Activated CD8-positive, alpha-beta memory T cell treated with anti-CD3 and anti-CD28 coated beads for 4 hours (primary cell): ENCODE results near the gene POPDC3.

Experiments used
- DNase-seq, 2 donors: peaks; one replicate each; pipeline ENCODE4 v3.0.0-alpha.2; 2020; ENCODE audit warnings: low read depth in 2 of 2

POPDC3 gene

DNA sequence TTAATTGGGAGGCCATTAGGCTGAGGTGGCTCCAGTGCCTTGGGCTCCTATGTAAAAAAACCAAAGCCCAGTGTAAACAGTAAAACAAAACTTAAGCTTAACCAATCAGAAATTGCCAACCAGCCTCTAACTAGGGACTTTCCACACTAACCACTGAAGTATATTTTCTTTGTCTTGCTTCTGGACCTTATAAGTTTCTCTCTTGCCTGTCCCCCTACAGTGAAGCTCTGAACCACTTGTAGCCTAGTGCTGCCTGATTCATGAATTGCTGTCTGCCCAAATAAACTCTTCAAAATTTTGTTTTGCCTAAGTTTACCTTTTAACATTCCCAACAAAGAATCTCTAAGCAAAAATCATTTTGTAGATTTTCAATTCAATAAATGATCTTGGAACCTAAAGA, 28.2 kb downstream of the POPDC3 start:
- no peak for DNase-seq

GRCh38 chr6:105138141-105138540, 41.7 kb downstream of the POPDC3 start:
- DNase-seq: no peak

DNA sequence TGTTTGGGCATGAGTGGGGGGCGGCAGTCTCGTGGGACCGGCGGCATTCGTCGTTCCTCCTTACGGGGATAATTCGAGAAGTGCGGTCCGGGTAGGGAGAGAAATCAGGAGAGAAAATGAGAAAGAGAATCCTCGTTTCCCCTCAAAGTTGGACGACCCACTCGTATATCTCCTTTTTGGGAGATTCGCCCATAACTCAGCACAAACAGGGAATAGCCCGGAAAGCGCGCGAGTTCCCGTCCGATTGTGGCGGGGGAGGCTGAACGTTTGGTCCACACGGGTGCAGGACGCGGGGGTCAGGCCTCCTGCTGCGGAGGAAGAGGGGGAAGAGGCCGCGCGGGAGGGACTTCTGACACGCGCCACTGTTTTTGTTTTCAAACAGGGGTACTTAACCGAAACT, 42.4 kb downstream of the POPDC3 start:
- no peak for DNase-seq

DNA sequence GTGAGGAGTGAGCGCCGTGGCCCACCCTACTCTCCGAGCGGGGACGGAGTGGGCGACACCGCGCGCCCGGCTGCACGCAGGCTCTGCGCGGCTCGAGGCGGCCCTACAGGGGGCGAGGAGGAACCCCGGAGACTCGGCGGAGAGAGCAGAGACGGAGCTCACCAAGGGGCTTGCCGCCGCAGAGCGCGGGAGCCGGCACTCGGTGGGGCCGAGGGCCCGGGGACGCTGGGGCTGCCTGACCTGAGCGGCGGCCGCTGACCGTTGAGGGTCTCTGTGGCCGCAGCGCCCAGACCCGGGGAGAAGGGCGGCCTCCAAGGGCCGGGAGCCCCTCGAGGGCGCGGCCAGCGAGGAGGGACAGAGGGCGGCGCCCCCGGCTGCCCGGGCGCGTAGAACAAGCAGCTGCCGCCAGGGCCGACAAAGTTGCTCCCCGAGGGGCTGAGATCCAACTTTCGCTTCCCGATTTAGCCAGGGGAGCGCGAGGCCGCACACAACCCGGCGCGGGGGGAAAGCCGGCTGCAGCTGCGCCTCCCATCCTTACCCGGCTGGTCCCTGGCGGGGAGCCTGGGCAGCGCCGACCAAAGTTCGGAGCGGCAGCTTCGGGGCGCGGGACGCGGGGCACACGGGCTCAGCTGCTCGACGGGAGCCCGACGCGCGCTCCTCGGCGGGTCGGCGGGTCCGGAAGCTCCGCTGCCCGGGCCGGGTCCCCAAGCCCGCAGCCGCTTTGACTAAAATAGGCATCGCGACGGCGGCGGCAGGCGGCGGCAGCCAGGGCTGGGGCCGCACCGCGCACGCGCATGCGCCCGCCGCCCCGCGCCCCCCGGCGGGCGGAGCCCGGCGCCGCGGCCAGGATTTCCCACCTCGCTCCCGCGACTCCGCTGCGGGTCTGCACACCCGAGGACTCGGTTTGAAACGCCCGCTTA, 43.1 kb downstream of the POPDC3 start:
- DNase-seq: no peak

DNA sequence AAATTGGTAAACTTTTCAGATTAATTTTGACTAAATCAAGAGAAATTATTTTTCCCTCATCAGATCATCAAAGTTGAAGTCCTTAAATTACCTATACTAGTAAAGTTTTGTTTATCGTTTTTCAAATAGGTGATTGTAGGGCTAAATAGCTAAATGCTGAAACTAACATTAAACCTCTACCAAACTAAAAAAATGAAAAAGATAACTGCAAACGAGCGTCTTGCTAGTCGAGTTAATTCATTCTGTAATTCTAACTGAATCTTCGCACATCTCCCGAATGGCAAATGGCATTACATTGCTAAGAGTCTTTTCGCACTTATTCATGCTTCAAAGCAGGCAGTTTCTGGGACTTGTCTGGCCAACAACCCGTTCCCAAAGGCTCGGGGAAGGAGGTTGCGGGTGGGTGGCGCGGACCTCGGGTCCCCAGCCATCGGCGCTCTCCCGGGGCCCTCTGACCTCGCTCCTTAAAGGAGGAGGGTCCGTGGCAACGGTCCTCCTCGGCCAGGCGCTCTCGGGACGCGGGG, 43.8 kb downstream of the POPDC3 start:
- DNase-seq: no peak

GRCh38 chr6:105135056-105135455, 44.8 kb downstream of the POPDC3 start:
- DNase-seq: no peak

DNA sequence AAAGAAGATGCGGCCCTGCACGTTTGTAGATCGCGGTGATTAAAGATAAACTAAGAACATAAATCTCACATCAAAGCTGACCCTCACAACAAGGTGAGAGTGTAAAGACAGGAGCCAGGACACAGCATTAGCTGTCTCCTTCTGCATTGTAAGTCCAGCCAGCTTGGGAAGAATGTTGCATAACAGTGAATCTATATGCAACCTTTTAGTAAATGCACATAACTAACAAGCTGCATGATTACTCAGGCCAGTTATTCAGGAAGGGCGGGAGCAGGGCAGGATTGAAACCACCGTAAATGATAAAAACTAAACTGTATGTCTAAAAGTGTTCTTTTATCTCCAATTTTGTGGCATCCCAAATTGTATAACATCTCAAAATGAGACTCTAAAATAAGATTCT, 57.1 kb downstream of the POPDC3 start:
- no peak for DNase-seq

DNA sequence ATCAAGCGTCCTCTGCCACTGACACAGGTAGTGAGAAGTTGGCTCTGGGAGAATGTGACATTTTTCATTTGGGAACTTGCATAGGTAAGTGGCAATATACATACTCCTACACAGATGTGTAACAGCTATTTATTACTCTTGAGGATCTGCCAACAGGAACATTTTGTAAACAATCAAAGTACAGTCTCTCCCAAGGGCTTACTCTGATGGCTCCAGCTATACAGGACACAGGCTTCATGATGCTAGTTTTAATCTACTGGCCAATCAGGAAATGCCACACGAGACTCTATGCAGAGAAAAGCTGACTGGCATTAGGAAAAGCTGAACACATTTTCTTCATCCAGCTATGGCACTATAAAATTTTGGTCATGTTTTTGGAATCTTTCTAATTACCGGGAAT, 57.8 kb downstream of the POPDC3 start:
- no peak for DNase-seq

GRCh38 chr6:105120570-105120969, 59.2 kb downstream of the POPDC3 start:
- DNase-seq: no peak

DNA sequence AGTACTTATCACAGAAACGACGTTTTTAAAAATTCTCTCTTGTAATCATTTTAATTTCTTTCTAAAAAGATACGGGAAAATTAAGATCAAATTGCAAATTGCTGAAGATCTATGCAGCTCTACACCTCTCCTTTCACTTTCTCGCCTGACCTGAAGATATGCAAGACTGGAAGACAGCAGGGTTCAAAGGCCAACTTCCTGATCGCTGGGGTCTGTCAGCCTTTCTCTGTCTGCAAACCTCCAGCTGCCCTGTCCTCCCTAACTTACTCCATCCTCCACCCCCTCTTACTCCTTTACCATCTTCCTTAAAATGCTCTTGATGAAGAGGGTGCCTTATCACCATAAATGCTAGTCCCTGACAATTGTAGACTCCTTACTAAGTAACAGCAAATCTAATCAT, 63.7 kb downstream of the POPDC3 start:
- no peak for DNase-seq

DNA sequence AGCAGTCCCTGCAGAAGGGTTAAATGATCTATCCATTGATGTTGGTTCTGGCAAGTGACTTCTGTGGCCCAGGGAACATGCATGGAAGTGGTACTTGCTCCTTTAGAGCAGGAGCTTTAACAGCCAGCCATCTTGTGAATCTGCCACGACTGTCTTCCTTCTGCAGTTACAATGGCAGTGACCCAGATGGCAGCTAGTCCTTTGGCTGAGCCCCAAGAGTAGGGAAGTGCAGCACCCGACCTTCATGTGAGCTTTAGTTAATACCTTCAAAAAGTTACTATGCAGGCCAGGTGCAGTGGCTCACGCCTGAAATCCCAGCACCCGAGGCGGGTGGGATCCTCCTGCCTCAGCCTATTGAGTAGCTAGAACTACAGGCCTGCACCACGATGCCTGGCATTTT, 66.4 kb downstream of the POPDC3 start:
- no peak for DNase-seq

DNA sequence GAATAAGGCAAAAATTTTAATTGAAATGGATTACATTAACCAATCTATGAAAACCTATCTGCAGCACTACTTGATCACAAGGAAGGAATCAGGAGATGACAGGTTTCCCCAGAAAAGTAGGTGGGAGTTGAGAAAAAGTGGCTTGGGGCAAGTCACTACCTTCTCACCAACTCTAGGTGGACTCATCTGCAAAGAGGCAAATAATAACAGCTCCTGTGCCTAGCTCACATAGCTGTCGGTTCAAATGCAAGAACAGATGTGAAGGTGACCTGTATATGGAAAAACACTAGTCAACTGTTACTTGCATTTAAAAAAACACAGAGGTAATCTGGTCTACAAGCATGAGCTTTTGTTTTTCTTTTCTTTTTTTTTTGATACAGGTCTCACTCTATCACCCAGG, 67.2 kb downstream of the POPDC3 start:
- DNase-seq: no peak

- no peak for DNase-seq
Observed at GRCh38 chr6:105111871-105112270, 67.9 kb downstream of the POPDC3 start.

DNA sequence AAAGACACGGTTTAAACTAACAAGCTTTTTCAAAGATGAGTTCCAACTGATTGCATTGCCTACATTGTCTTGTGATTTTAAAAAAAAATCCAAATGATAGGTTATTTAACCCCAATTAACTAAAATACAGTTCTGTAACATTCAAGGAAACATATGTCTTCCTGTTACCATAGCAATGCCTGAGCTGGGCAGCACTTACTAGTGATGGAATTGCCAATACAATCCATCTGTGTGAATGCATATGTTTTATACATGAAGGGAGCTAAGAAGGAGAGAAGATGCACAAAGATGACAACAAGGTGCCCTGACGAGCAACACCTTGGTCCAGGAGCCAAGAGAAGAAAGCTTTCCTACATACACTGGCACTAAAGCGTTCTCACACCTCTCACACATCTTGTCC, 68.7 kb downstream of the POPDC3 start:
- no peak for DNase-seq

DNA sequence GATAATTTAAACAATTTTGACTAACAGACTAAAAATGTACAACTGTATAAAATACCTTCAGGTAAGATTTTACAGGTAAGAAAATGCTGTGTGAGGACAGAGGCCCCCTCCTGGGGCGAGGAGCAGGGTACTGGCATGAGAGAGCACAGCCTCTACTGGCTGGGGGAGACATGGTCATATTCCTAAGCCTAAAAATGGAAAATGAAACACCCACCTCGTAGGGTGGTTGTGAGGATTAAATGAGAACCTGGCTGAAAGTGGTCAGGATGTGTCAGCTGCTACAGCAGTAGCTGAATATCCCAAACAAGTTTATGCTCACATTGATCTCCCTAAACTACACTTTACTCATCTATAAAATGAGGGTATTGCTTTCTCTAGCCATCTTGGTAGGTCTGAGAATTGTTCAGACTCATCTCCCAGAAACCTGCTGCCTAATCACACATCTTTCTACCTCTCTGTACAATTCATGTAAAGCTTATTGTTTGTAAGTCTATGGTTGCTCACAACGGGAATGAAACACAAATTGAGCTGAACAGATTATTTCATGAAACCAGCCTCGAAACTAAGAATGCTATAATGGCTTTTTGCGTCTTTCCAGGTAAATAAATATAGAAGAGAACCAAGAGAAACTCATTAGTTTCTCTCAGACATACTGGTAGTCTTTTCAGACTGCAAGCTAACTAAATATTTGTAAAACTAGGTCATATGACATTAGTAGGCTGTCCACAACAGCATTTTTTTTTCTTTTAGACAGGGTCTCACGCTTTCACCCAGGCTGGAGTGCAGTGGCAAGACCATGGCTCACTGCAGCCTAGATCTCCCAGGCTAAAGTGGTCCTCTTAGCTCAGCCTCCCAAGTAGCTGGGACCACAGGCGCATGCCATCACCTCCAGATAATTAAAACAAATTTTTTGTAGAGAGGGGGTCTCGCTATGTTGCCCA, 69.6 kb downstream of the POPDC3 start:
- DNase-seq: no peak

- no peak for DNase-seq
Observed at GRCh38 chr6:105108631-105109262, 71.1 kb downstream of the POPDC3 start.
